HepG2 (cell line): ENCODE data around the gene BYSL. TPM values are rescaled to one million over a fixed set of nuclear protein-coding genes. Genes with fewer than 3 reads are reported as not detected.

Experiments used
- AHDC1 ChIP-seq: sonication (generic); formaldehyde crosslinking; IDR thresholded peaks from 2 replicates; pipeline ENCODE4 v1.5.1; 2020; ENCODE audit warnings: mild to moderate bottlenecking, missing genetic modification reagents, borderline replicate concordance
- CENPX ChIP-seq: sonication (generic); formaldehyde crosslinking; IDR thresholded peaks from 2 replicates; pipeline ENCODE4 v1.9.0; 2021; ENCODE audit warnings: mild to moderate bottlenecking, missing genetic modification reagents, moderate library complexity
- ERF ChIP-seq: IDR thresholded peaks from 2 replicates; pipeline ENCODE4 v1.6.1; 2018; ENCODE audit warnings: missing biosample characterization, missing genetic modification reagents
- HMG20A ChIP-seq: IDR thresholded peaks from 2 replicates; pipeline ENCODE4 v1.6.1; 2016; ENCODE audit warnings: borderline replicate concordance
- HMGA1 ChIP-seq: sonication (generic); formaldehyde crosslinking; conservative IDR thresholded peaks from 2 replicates; pipeline ENCODE4 v1.4.0; 2020; ENCODE audit warnings: missing genetic modification reagents
- KLF12 ChIP-seq: sonication (generic); formaldehyde crosslinking; IDR thresholded peaks from 2 replicates; pipeline ENCODE4 v1.4.0; 2020; ENCODE audit warnings: missing genetic modification reagents, borderline replicate concordance
- MLX ChIP-seq: IDR thresholded peaks from 2 replicates; pipeline ENCODE4 v1.6.1; 2016
- MTERF4 ChIP-seq: sonication (generic); formaldehyde crosslinking; IDR thresholded peaks from 2 replicates; pipeline ENCODE4 v1.8.0; 2023; ENCODE audit warnings: mild to moderate bottlenecking, missing genetic modification reagents
- MXD4 ChIP-seq: IDR thresholded peaks from 2 replicates; pipeline ENCODE4 v1.6.1; 2016; ENCODE audit warnings: mild to moderate bottlenecking, missing biosample characterization, missing genetic modification reagents
- NR2F1 ChIP-seq, 2 experiments: fragments of 450-650 bp in 1 of 2; formaldehyde crosslinking in 1 of 2; IDR thresholded peaks; 2 replicates each; pipeline versions ENCODE4 v1.5.0 to v1.6.1; 2016 to 2020; ENCODE audit warnings: mild to moderate bottlenecking in 1 of 2, missing compliant biosample characterization in 1 of 2, missing genetic modification reagents in 1 of 2, moderate library complexity in 1 of 2
- PHF20 ChIP-seq: sonication (generic); formaldehyde crosslinking; IDR thresholded peaks from 2 replicates; pipeline ENCODE4 v1.5.0; 2020; ENCODE audit warnings: mild to moderate bottlenecking, missing genetic modification reagents
- PITX1 ChIP-seq: sonication (generic); formaldehyde crosslinking; IDR thresholded peaks from 2 replicates; pipeline ENCODE4 v1.5.1; 2020; ENCODE audit warnings: mild to moderate bottlenecking, missing genetic modification reagents
- REPIN1 ChIP-seq: sonication (generic); formaldehyde crosslinking; IDR thresholded peaks from 2 replicates; pipeline ENCODE4 v1.8.0; 2022; ENCODE audit warnings: missing genetic modification reagents, low read depth, mild to moderate bottlenecking, borderline replicate concordance
- RFXANK ChIP-seq: IDR thresholded peaks from 2 replicates; pipeline ENCODE4 v1.6.1; 2016
- SIX1 ChIP-seq: sonication (generic); formaldehyde crosslinking; IDR thresholded peaks from 2 replicates; pipeline ENCODE4 v1.4.0; 2020; ENCODE audit warnings: missing genetic modification reagents, borderline replicate concordance
- TCF7L2 ChIP-seq: IDR thresholded peaks from 2 replicates; pipeline ENCODE4 v1.6.1; 2011; ENCODE audit warnings: mild to moderate bottlenecking, low read depth, low read length, moderate library complexity
- XBP1 ChIP-seq: sonication (generic); formaldehyde crosslinking; IDR thresholded peaks from 2 replicates; pipeline ENCODE4 v1.5.0; 2020; ENCODE audit warnings: missing genetic modification reagents
- ZKSCAN1 ChIP-seq: fragments of 150-350 bp; IDR thresholded peaks from 2 replicates; pipeline ENCODE4 v1.6.1; 2014; ENCODE audit warnings: low read length
- ZNF180 ChIP-seq: sonication (generic); formaldehyde crosslinking; IDR thresholded peaks from 2 replicates; pipeline ENCODE4 v1.4.0; 2020; ENCODE audit warnings: low read depth, missing genetic modification reagents, borderline replicate concordance
- ZNF235 ChIP-seq: sonication (generic); formaldehyde crosslinking; IDR thresholded peaks from 2 replicates; pipeline ENCODE4 v1.8.1; 2023; ENCODE audit warnings: mild to moderate bottlenecking, missing genetic modification reagents, borderline replicate concordance
- ZNF253 ChIP-seq: sonication (generic); formaldehyde crosslinking; IDR thresholded peaks from 2 replicates; pipeline ENCODE4 v1.8.0; 2022; ENCODE audit warnings: mild to moderate bottlenecking, missing genetic modification reagents, borderline replicate concordance
- ZNF354B ChIP-seq: sonication (generic); formaldehyde crosslinking; IDR thresholded peaks from 2 replicates; pipeline ENCODE4 v1.8.0; 2022; ENCODE audit warnings: mild to moderate bottlenecking, missing genetic modification reagents
- ZNF543 ChIP-seq: sonication (generic); formaldehyde crosslinking; IDR thresholded peaks from 2 replicates; pipeline ENCODE4 v1.4.0; 2020; ENCODE audit warnings: mild to moderate bottlenecking, missing genetic modification reagents
- ZNF629 ChIP-seq: sonication (generic); formaldehyde crosslinking; conservative IDR thresholded peaks from 2 replicates; pipeline ENCODE4 v1.5.0; 2020; ENCODE audit warnings: missing genetic modification reagents
- ZNF850 ChIP-seq: sonication (generic); formaldehyde crosslinking; conservative IDR thresholded peaks from 2 replicates; pipeline ENCODE4 v1.9.0; 2021; ENCODE audit warnings: mild to moderate bottlenecking, missing genetic modification reagents
- polyA plus RNA-seq, 8 experiments: library from polyadenylated mRNA; depleted of rRNA in 3 of 8; stranded (reverse) in 7 of 8; unstranded in 1 of 8; fragments of >200 nt; fragmentation: Illumina TruSeq in 4 of 8; extraction: Trizol in 4 of 8; gene quantifications; 2 replicates each; pipeline versions ENCODE4 v1.2.1 to v1.2.3, GENCODE V29; 2011 to 2016; ENCODE audit warnings: low read depth in 4 of 8, missing spikeins in 1 of 8, mixed read lengths in 1 of 8; ENCODE audit not compliant: insufficient read depth in 1 of 8
- total RNA-seq, 5 experiments: library from RNA; depleted of rRNA; stranded (reverse); fragments of >200 nt; fragmentation: Illumina TruSeq; extraction: Trizol; gene quantifications; 2 replicates each; pipeline ENCODE4 v1.2.3, GENCODE V29; 2016; ENCODE audit warnings: low read depth in 1 of 5

BYSL gene
- total and polyA plus RNA-seq, 2 of the 13 experiments (the other 11 are each of a cell fraction or from before 2014, with no cell fraction given), result 27.9 to 28.6 TPM

- TF ChIP-seq ZKSCAN1 (no peak), PHF20 (peak; percentile 50; the same call in 1 of the 2 replicates), ZNF629 (CRISPR knock-in tag) (0 out of 2 replicates have a peak, but pooled peaks have one; percentile 11), MLX (CRISPR knock-in tag) (no peak), PITX1 (CRISPR knock-in tag) (0 out of 2 replicates have a peak, but pooled peaks have one; percentile 21), MXD4 (CRISPR knock-in tag) (no peak; the same call in 1 of the 2 replicates), MTERF4 (CRISPR knock-in tag) (no peak), HMG20A (CRISPR knock-in tag) (no peak; the same call in 1 of the 2 replicates), ZNF253 (CRISPR knock-in tag) (no peak), ZNF850 (CRISPR knock-in tag) (no peak), HMGA1 (CRISPR knock-in tag) (no peak), ERF (CRISPR knock-in tag) (0 out of 2 replicates have a peak, but pooled peaks have one; percentile 43), RFXANK (CRISPR knock-in tag) (no peak), REPIN1 (CRISPR knock-in tag) (no peak), CENPX (CRISPR knock-in tag) (no peak), ZNF543 (CRISPR knock-in tag) (peak; percentile 89; the same call in 1 of the 2 replicates), ZNF354B (CRISPR knock-in tag) (no peak), KLF12 (CRISPR knock-in tag) (peak; percentile 49), XBP1 (CRISPR knock-in tag) (no peak), SIX1 (no peak), ZNF180 (CRISPR knock-in tag) (peak; percentile 65; the same call in 1 of the 2 replicates), TCF7L2 (no peak), AHDC1 (CRISPR knock-in tag) (no peak; the same call in 1 of the 2 replicates), ZNF235 (CRISPR knock-in tag) (no peak), NR2F1 (CRISPR knock-in tag; IDR thresholded peaks at IDR 0.05) (no peak)
Measured at GRCh38 chr6:41941280-41942066, 20.2 kb downstream of the BYSL start, which contains the start of gene CCND3 (continued).
